ENCODE results near the gene ARID3A.

Gene ARID3A

DNA sequence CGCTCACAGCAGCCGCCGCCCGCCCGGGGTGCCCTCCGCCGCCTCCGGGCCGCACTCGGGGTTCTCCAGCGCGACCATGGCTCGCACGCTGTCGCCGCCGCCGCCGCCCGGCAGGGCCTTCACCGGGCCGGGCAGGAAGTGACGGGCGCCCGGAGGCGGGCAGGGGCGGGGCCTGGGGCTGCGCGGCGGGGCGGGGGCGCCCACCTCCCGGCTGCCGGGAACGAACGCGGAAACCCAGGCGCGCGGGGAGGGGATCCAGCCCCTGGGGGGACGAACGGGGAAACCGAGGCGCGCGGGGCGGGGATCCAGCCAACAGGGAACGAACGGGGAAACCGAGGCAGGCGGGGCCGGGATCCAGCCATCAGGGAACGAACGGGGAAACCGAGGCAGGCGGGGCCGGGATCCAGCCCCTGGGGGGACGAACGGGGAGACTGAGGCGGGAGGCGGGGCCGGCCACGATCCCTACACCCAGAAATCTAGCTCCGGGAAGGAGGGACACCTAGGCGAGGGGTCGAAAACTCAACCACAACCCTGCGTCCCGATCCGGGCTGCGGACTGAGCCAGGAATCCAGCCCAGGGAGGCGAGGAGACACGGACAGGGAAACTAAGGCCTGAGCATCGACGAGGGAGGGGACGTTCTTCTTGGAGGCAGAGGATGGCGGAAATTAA lies 12.6 kb upstream of the ARID3A start, which contains the start of gene R3HDM4:
TSS of gene R3HDM4 (minus strand) at position 140 of the 669 bp plus-strand sequence. CDS start at position 78, 62 bp downstream.
- no peak for DNase-seq

DNA sequence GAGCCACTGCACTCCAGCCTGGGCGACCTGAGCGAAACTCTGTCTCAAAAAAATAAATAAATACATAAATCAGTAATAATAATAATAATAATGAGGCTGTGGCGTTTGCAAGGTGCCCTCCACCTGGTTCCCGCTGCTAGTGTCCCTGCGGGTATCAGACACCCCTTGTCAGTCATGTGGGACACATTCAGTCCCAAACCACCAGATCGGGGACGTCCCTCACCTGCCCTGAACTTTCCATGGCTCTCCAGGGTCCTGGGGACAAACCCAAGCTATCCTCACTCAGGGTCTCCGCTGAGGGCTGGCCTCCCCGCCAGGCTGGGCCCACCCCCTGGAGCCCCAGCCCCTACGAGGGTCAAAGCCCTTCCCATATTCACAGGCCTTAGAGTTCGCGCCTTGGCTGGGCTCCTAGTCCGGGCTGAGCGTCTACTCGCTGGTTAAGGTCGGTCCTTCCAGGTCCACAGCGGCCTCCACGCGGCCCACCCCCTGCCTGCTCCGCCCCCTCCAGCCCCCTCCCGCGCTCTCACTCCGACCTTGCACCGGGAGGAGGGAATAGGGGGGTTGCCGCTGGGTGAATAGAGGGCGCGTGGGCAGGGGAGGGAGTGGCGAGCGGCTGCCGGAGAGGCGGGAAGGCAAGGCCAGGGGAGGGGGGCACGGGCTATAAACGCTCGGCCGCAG lies 9.1 kb upstream of the ARID3A start:
- no peak for DNase-seq

DNA sequence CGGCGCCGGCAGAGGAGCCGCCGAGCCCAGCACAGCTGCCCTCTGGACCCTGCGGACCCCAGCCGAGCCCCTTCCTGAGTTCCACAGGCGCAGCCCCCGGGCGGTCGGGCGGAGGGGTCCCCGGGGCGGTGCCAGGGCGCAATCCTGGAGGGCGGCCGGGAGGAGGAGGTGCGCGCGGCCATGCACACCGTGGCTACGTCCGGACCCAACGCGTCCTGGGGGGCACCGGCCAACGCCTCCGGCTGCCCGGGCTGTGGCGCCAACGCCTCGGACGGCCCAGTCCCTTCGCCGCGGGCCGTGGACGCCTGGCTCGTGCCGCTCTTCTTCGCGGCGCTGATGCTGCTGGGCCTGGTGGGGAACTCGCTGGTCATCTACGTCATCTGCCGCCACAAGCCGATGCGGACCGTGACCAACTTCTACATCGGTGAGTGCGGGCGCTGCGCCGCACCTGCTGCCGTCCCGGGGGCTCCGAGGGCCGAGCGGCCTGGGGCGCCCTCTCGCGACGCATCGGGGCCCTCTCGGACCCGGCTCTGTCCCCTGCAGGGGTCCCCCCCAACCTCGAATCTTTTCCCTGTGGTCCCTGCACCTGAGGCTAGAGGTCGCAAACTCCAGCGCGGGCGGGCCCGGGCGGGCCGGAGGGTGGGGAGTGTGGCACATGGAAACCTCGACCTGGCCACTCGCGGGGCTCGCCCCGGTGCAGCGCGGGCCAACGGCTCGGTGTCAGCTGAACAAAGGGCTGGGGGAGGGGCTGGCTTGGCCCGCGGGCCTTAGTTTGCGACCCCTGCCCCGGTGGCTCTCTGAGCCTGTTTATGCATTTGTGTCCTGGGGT lies 8.3 kb upstream of the ARID3A start, which contains the start of gene KISS1R:
TSS of gene KISS1R (plus strand) at position 11 of the 829 bp plus-strand sequence. CDS start at position 181, 170 bp downstream.
- DNase-seq: no peak

DNA sequence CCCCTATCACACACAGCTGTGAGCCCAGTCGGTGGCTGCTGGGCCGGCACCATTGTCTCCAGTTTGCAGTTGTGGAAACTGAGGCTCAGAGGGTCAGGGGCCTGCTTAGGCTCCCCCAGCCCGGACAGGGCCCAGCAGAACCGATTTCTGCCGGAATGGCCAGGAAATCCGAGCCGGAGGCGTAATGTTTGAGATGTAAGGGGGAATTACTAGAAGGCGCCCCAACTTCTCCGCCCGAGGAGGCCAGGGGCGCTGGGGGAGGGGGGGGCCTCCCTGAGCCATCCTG lies 7.7 kb upstream of the ARID3A start:
- no peak for DNase-seq

DNA sequence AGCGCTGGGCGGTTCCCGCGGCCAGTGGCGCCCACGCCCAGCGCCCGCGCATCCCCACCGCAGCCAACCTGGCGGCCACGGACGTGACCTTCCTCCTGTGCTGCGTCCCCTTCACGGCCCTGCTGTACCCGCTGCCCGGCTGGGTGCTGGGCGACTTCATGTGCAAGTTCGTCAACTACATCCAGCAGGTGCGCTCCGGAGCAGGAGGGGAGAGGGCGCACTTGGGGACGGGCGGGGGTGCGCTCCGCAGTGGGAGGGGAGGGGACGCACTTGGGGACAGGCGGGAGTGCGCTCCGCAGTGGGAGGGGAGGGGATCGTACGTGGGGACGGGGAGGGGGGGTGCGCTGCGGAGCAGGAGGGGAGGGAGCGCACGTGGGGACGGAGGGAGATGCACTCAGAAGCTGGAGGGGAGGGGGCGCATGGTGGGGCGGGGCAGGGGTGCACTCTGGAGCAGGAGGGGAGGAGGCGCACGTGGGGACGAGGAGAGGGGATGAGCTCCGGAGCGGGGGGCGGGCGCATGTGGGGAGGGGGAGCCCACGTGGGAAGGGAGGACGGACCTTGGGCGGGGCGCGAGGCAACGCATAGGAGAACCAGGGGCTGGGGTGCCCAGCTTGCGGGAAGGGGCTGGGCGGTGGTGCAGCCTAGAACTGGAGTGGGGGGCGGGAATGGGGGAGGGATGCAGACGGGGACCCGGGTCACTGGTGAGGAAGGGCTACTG lies 7.2 kb upstream of the ARID3A start:
- no peak for DNase-seq

DNA sequence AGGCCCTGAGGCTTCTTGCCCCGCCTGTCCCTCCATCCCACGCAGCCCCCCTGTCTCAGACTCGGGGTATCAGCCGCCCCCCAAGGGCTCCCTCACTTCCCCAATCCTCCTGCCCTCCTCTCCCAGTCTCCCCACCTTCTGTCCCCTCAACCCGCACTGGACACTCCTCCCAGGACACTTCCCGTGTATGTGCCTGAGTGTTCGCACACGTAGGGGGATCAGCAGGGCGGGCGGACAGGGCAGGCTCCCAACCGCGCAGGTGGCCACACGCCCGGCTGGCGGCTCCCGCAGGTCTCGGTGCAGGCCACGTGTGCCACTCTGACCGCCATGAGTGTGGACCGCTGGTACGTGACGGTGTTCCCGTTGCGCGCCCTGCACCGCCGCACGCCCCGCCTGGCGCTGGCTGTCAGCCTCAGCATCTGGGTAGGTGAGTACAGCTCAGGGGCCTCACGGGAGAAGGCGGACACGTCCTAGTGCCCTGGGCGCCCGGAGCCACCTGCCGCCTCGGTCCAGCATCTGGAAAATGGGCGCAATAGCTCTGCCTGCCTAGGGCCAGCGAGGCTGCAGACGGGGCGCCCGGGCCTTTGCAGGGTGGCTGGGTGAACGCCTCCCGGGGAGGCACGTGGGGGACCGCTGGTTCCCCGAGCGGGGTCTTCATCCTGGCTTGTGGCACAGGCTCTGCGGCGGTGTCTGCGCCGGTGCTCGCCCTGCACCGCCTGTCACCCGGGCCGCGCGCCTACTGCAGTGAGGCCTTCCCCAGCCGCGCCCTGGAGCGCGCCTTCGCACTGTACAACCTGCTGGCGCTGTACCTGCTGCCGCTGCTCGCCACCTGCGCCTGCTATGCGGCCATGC lies 6.4 kb upstream of the ARID3A start:
- DNase-seq: no peak

DNA sequence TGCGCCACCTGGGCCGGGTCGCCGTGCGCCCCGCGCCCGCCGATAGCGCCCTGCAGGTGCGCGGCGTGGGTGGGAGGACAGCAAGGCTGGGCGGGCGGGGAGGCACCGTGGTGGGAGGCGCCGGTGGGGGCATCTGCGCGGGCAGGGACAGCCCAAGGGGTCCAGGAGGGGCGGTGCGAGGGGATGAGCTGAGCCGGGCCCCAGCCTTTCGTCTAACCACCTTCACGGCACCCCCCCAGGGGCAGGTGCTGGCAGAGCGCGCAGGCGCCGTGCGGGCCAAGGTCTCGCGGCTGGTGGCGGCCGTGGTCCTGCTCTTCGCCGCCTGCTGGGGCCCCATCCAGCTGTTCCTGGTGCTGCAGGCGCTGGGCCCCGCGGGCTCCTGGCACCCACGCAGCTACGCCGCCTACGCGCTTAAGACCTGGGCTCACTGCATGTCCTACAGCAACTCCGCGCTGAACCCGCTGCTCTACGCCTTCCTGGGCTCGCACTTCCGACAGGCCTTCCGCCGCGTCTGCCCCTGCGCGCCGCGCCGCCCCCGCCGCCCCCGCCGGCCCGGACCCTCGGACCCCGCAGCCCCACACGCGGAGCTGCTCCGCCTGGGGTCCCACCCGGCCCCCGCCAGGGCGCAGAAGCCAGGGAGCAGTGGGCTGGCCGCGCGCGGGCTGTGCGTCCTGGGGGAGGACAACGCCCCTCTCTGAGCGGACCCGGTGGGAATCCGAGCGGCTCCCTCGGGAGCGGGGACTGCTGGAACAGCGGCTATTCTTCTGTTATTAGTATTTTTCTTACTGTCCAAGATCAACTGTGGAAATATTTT lies 5.6 kb upstream of the ARID3A start:
- no peak for DNase-seq

DNA sequence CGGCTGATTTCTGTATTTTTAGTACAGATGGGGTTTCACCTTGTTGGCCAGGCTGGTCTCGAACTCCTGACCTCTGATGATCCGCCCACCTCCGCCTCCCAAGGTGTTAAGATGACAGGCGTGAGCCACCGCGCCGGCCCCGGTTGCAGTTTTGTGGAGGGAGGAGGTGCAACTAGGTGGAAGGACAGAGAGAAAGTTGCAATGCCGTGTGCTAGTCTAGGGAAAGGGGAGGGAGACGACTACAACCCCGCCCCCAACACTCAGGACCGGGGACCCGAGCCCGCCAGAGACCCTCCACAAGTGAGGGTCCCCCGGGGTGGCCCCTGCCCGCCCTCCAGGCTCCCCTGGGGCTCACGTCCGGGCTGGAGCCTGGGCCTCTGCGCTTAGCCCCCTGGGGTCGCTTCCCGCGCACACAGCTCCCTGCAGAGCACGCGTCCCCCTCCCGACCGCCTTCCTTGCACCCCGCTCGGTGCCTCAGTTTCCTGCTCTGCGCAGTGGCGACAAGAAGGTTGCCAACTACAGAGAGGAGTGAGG lies 1.2 kb upstream of the ARID3A start:
- no peak for DNase-seq

DNA sequence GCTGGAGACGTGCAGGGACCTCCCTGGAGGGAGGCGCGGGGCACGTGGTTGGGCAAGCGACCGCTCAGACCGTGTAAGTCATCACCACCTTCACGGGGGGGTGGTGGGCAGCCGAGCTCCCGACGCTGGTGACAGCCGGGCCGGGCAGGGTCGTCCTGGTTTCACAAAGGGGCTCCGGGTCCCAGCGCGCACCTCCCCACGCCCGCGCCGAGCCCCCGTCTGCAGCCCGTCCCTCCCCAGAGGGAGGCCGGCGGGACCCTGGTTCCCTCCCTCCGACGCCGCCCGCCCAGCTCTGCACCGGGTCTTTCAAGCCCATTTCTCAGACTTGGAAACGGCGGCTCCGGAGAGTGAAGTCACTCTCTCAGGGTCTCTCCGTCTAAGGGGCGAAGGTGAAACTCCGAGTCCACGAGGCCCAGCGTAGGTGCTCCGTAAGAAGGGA lies 729 bp upstream of the ARID3A start:
- DNase-seq: no peak

DNA sequence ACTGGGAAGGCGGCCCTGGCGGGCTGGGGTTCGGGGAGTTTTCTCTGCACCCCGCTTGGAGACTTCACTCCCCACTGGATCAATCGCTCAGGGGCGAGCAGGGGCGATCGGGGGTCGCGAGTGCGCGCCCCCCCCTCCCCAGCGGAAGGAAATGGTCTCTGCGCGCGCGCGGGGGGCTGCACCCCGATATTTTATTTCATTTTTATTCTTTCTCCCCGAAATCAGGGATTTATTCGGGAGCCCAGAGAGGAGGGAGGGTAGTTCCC lies 421 bp downstream of the ARID3A start:
- DNase-seq: no peak

DNA sequence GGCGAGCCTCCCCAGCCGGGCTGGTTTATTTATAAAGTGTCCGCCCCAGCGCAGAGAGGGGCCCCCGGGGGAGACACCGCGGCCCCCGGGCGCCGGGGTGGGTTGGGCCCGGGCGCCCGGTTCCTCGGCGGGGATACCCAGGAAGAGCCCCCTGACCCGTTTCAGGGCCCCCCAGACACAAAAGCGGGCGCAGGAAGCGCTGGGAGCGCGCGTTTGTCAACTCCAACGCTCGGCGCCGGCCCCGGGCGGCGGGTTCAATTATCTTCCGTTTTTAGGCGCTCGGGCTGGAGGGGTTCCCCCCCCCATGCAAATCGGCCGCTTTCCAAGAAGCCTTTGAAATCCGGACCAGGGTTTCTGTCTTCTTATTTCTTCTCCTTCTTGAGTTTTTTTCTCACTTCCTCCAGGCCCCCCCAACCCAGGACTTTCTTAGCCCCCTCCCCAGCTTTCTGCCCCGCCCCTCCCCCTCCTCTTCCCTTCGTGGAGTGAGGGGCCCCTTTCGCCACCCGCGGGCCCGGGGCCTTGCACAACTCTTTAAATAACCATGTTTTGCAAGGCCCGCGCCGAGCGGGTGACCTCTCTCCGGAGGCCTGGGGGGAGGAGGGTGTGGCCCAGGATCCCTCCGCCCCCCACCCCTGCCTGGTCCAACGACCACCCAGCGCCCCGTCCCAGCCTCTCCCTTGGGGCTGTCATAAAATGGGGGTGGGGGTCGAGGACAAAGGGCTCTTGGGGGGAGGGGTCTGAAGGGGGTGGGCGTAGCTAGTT lies 935 bp downstream of the ARID3A start:
- no peak for DNase-seq

DNA sequence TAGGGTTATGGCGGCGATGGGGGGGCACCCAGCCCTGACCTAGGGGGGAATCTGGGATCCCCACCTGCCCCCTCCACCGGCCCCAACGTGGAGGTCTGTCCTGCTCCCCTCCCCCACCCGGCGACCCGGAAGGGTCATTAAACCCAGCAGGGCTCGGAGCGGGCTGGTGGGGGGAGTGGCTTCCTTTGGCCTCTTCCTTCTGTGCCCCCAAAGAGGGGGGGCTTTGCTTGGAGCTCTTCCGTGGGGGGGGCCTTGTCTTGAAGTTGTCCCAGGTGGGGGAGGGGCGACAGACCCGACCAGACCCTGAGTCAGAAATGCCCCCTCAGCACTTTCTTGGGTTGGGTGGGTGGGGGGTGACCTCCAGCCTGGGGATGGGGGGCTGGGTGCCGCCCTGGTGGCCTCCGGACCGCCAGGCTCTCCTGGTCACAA lies 1.5 kb downstream of the ARID3A start:
- no peak for DNase-seq

DNA sequence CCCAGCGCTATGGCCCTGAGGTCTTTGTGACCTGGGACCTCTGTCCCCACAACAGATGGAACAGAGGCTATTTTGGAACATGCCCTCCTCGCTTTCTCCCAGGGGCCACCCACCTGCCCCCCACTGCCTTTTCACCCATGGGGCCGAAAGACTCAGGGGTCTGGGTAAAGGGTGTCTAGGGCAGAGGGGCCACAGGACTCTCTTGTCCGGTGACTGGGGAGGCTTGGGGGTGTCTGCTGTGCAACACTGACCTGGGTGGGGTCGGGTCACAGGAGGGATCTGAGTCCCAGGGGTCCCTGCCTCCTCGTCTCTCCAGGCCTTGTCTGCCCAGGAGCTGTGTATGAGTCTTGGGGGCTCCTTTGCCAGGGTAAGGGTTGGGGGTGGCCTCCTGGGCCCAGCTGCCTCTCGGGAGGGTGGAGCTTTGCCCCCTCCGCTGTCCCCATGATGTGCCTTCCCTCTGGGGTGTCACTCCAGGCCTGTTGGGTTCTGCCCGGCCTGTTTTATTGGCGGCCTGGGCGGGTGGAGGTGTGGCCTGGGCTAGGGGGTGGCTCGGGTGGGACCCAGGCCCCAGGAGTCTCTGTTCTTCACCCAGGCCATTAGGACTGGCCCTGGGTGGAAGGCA lies 2.1 kb downstream of the ARID3A start:
- no peak for DNase-seq

DNA sequence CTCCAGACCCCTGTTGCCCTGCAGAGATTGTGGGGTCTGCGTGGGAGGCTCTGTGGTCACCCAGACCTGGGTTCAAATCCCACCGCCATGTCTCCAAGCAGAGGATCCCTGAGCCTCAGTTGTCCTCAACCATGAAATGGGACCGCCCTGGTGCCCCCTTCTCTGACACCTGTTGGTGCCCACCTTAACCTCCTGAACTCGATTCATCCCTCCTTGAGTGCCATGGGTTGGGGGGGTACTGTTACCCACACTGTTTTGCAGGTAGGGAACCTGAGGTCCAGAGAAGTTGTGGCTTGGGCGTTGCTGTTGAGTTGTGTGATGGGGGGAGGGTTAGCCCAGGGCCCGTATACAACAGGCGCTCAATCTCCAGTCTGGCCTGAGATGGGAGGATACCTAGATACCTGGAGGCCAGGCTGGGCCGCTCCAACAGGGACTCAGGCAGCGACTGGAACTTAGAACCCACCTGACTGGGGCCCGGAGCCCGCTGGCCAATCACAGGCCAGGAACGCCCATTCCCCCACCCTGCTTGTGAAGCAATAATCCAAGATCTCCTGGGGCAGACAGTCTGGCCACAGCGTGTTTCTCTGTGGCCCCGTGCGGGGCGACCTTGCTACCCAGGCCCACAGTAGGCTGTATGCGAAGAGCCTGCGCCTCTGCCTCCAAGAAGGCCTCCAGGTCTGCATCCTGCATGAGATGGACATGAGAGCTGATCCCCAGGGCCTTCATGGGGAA lies 2.8 kb downstream of the ARID3A start:
- no peak for DNase-seq

DNA sequence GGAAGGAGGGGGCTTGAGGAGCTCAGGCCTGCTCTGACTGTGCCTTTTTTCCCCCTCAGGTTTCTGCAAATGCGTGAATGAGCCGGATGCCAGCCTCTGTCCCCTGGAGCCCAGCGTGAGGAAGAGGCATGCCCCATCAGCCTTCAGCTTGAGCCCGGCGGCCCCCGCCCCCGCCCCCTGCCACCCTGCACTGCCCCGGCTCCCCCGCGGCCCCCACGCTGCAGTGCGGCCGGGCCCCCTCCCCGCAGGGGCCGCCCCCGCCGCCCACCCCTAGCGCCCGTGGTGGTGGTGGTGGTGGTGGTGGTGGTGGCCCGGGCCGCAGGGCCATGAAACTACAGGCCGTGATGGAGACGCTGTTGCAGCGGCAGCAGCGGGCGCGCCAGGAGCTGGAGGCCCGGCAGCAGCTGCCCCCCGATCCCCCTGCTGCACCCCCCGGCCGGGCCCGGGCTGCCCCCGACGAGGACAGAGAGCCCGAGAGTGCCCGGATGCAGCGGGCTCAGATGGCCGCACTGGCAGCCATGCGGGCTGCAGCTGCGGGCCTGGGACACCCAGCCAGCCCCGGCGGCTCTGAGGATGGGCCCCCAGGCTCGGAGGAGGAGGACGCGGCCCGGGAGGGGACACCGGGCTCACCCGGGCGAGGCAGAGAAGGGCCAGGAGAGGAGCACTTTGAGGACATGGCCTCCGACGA lies 3.5 kb downstream of the ARID3A start:
- no peak for DNase-seq

DNA sequence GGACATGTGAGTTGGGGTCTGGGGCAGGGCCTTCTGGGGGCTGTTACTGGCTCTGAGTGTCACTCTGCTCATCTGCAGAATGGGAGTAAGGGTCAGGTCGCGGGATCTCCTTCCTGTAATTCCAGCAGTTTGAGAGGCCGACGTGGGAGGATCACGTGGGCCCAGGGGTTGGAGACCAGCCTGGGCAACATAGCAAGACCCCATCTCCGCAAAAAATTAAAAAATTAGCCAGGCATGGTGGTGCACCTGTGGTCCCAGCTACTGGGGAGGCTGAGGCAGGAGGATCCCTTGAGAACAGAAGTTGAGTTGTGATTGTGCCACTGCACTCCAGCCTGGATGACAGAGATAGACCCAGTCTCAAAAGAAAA lies 4.0 kb downstream of the ARID3A start:
- DNase-seq: no peak

DNA sequence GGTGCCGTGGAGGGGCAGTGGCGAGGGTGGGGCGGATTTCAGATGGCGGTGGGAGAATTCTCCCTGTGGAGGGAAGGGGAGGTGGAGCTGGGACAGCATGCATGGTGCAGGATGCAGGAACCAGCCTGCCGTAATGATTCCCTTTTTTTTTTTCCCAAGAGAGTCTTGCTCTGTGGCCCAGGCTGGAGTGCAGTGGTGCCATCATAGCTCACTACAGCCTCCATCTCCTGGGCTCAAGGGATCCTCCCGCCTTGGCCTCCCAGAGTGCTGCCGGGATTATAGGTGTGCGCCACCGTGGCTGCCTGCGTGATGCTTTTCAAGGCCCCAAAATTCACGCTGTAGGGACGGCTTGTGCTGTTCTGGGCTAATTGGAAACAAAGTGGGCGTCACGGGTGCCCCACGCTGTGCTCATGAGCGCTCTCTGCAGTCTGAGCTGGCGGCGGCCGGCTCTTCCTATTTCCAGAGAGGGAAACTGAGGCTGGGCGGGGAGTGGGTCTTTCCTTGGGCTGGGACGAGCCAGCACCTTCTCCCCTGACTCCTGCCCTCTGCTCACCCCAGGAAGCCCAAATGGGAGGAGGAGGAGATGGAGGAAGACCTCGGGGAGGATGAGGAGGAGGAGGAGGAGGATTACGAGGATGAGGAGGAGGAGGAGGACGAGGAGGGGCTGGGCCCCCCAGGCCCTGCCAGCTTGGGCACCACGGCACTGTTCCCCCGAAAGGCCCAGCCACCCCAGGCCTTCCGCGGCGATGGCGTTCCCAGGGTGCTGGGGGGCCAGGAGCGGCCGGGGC lies 6.2 kb downstream of the ARID3A start:
- no peak for DNase-seq
